ENCODE data around the gene TMEM121. TPM values are rescaled to one million over a fixed set of nuclear protein-coding genes. Genes with fewer than 3 reads are reported as not detected.

TMEM121 gene
- total RNA-seq, 3 donors from 2014 or later = 14.4 to 24.6 (median 19.5) TPM

DNA sequence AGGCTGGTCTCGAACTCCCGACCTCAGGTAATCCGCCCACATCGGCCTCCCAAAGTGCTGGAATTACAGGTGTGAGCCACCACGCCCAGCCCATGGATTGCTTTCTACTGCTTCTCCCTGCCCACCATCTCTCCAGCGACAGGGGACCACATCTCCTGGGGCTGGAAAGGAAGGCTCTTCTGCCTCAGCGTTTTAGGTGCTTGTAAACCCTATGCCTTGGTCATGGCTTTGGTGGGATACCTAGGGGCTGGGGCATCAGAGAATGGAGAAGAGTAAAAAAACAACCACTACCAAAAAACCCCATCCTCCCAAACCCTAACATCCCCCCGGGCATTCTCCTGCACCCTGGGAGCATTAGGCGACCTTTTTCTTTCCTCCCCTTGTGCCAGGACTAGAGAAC is 1.1 kb upstream of the TMEM121 start:
- no peaks in the 10 kb centered on the region for H3K9me3 Mint-ChIP-seq
- no peaks in the 10 kb centered on the region for H3K36me3 Mint-ChIP-seq (ENCODE audit: insufficient read depth)
- H3K27me3 Mint-ChIP-seq (ENCODE audit: low read depth) = peaks cover 5% of the 10 kb centered on the region
- H3K4me1 Mint-ChIP-seq (ENCODE audit: low read depth) = peaks cover 18% of the 10 kb centered on the region
- ATAC-seq = no peak
- H3K4me3 Mint-ChIP-seq = peak overlapping the region; percentile 54
- no peak for DNase-seq

DNA sequence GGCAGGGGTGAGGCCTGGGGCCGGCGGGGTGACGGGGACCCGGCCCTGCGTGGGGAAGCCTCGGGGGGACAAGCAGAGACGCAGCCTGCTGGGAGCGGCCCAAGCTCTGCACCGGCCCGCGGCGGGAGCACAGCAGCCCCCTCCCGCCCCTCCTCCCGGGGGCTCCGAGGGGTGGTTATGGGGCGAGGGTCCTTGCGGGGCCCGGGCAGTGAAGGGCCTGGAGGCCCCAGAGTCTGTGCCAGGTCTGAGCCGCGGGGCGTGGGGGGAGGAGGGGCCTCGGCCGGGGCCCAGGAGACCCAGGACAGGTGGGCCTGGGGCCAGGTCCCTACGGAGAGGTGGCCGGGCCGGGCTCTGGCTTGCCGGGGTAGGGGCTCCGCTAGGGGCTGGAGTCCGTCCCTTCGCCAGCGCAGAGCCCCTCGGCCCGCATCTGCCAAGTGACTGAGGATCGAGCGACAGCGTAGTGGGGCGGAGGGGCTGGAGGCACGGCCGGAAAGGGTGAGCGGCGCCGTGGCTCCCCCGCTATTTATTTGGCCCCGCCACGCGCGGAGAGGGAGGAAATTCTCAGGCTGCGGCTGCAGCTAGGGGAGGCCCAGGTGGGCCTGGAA is 495 bp downstream of the TMEM121 start:
- H3K4me1 Mint-ChIP-seq (ENCODE audit: low read depth) = peaks cover 19% of the 10 kb centered on the region
- peaks cover 3% of the 10 kb centered on the region for H3K27me3 Mint-ChIP-seq (ENCODE audit: low read depth)
- H3K4me3 Mint-ChIP-seq = peak overlapping the region; percentile 77
- no peaks in the 10 kb centered on the region for H3K36me3 Mint-ChIP-seq (ENCODE audit: insufficient read depth)
- no peaks in the 10 kb centered on the region for H3K9me3 Mint-ChIP-seq
- ATAC-seq (no peak), DNase-seq (no peak)

DNA sequence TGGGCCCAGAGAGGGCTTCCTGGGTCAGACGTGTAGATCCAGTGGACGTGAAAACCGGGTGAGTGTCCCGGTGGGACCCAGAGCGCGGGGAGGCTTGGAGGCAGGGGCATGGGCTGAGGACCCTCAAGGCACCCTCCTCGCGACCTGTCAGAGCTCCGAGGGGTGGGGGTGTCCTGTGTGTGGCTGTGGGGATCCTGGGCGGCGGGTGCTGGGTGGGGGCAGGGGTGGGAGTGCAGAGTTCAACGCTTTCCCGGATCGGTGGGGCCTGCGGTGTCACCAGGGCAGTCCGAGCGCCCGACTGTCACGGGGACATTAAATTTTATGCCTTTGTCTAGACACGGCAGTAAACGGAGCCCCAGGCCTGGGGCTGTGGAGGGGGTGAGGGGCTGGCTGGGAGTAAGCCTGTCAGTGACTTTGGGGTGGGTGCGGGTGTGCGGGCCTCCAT is 1.0 kb downstream of the TMEM121 start:
- peak overlapping the region; percentile 77 for H3K4me3 Mint-ChIP-seq
- peaks cover 3% of the 10 kb centered on the region for H3K27me3 Mint-ChIP-seq (ENCODE audit: low read depth)
- no peaks in the 10 kb centered on the region for H3K9me3 Mint-ChIP-seq
- ATAC-seq (no peak), DNase-seq (no peak)
- H3K36me3 Mint-ChIP-seq (ENCODE audit: insufficient read depth) = no peaks in the 10 kb centered on the region
- peaks cover 19% of the 10 kb centered on the region for H3K4me1 Mint-ChIP-seq (ENCODE audit: low read depth)

DNA sequence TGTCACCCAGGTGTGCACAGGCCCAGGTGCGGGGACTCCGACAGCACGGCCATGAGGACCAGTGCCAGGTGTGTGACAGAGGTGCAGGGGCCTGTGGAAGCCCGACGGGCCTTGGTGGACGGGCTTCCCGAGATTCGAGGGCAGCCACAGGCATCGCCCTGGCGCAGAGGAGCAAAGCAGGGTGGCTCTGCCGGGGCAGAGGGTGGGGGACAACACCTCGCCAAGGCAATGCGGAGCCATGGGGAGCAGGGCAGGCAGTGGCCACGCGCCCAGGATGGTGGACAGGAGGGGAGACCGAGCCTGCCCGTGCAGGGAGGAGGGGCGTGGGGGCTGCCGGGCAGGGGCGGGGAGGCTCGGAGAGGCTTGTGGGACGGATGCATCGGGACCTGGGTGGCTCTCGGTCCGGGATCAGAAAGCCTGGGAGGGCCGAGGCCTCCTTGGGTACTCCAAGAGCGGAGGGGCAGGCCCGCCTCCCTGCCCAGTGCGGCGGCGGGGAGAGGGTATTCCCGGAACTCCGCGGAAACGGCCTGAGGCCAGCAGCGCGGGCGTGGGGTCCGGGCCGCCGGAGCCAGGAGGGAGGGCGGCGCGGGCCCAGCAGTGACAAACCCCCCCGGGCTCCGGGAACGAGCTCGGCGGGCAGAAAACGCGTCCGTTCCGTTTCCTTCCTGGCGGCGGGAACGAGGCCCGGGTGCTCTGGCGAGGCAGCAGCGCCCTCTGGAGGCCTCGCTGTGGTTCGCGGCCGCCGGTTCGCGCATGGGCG is 1.6 kb downstream of the TMEM121 start:
- ATAC-seq = peak; percentile 69 to 72
- Mint-ChIP-seq H3K4me3 (peak overlapping the region; percentile 77), H3K27me3 (ENCODE audit: low read depth) (peaks cover 3% of the 10 kb centered on the region), H3K9me3 (no peaks in the 10 kb centered on the region), H3K36me3 (ENCODE audit: insufficient read depth) (no peaks in the 10 kb centered on the region), H3K4me1 (ENCODE audit: low read depth) (peaks cover 22% of the 10 kb centered on the region)
- DNase-seq = peak; percentile 76

DNA sequence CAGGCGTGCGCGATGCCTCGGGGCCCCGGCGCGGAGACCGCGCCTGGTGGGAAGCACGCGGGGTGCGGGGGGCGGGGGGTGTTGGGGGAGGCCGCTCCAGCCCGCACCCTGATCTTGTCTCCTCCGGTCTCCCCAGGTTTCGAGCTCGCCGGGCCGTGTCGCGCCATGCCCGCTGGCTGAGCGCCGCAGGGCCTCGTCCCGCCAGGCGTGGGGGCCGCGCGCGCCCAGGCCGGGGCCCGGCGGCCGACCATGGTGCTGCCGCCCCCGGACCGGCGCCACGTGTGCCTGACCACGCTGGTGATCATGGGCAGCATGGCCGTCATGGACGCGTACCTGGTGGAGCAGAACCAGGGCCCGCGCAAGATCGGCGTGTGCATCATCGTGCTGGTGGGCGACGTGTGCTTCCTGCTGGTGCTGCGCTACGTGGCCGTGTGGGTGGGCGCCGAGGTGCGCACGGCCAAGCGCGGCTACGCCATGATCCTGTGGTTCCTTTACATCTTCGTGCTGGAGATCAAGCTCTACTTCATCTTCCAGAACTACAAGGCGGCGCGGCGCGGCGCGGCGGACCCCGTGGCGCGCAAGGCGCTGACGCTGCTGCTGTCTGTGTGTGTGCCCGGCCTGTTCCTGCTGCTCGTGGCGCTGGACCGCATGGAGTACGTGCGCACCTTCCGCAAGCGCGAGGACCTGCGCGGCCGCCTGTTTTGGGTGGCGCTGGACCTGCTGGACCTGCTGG is 2.4 kb downstream of the TMEM121 start:
- DNase-seq (peak; percentile 53), ATAC-seq (peak; percentile 69 to 70)
- Mint-ChIP-seq H3K4me1 (ENCODE audit: low read depth) (peaks cover 22% of the 10 kb centered on the region), H3K27me3 (ENCODE audit: low read depth) (peaks cover 3% of the 10 kb centered on the region), H3K4me3 (peak overlapping the region; percentile 81), H3K9me3 (no peaks in the 10 kb centered on the region), H3K36me3 (ENCODE audit: insufficient read depth) (no peaks in the 10 kb centered on the region)

DNA sequence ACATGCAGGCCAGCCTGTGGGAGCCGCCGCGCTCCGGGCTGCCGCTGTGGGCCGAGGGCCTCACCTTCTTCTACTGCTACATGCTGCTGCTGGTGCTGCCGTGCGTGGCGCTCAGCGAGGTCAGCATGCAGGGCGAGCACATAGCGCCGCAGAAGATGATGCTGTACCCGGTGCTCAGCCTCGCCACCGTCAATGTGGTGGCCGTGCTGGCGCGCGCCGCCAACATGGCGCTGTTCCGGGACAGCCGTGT is 2.9 kb downstream of the TMEM121 start:
- no peaks in the 10 kb centered on the region for H3K36me3 Mint-ChIP-seq (ENCODE audit: insufficient read depth)
- peak; percentile 15 to 30 for ATAC-seq
- peaks cover 22% of the 10 kb centered on the region for H3K4me1 Mint-ChIP-seq (ENCODE audit: low read depth)
- H3K4me3 Mint-ChIP-seq = peak overlapping the region; percentile 81
- no peaks in the 10 kb centered on the region for H3K9me3 Mint-ChIP-seq
- DNase-seq = no peak
- H3K27me3 Mint-ChIP-seq (ENCODE audit: low read depth) = peaks cover 3% of the 10 kb centered on the region

DNA sequence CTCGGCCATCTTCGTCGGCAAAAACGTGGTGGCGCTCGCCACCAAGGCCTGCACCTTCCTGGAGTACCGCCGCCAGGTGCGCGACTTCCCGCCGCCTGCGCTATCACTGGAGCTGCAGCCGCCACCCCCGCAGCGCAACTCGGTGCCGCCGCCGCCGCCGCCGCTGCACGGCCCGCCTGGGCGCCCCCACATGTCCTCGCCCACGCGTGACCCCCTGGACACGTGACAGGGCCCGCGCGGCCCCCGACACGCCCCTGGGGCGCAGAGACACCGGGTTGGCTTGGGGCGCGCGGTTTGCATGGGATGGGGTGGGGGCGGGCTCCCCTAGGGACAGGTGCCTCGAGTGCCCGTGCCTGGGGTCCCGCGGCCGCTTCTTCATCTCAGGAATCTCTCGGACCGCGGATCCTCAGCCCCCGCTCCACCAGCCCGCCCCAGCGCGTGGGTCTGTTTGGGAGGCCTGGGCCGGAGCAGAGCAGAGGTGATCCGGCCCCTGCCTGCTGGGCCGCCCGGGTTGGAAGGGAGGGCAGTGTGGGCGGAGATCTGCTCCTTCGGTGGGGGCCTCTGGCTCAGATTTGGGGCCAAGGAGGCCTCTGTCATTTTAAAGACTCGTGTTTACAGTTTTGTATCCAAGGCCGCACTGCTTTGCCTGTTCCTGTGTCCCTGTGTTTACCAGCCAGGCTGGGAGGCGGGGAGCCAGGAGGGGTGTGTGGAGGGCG is 3.3 kb downstream of the TMEM121 start:
- Mint-ChIP-seq H3K36me3 (ENCODE audit: insufficient read depth) (no peaks in the 10 kb centered on the region), H3K4me3 (peak overlapping the region; percentile 81), H3K9me3 (no peaks in the 10 kb centered on the region), H3K27me3 (ENCODE audit: low read depth) (peaks cover 3% of the 10 kb centered on the region), H3K4me1 (ENCODE audit: low read depth) (peaks cover 22% of the 10 kb centered on the region)
- DNase-seq (peak; percentile 32), ATAC-seq (peak in 1 of 2 donors; percentile 5)

DNA sequence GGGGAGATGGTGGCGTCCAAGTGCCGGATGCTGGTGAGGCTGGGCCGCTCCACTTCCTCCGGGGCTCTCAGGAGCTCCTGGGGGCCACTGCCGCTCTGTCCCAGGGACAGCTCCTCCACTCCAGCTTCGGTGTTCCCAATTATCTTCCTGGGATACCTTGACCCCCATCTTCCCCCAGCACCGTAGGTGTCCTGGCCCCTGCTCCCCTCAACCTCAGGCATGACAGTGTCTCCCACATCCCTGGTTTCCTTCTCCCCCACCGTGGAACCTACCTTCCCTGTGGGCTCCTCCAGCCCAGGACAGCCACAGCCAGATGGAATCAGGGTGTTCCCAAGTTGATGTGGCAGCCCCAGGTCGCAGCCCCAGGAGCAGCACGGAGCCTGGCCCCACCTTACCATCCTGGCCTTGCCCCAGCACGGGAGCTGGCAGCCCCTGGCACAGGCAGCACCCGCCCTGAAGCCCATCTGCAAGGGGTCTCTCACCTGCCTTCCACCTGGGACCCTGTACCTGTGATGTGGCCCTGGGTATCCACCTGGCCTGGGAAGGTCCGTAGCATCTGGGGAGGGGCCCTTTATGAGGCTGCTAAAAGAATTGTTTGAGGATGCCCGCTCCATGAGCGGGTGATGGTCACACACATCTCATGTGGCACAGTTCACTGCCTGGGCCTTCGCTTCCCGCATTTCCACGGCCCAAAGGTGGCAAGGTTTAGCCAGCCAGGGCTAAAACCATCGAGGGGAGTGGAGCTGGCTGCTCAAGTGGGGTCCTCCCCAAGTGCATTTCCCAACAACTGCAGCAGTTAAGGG is 4.1 kb downstream of the TMEM121 start:
- Mint-ChIP-seq H3K36me3 (ENCODE audit: insufficient read depth) (no peaks in the 10 kb centered on the region), H3K9me3 (no peaks in the 10 kb centered on the region), H3K4me3 (peak overlapping the region; percentile 77), H3K4me1 (ENCODE audit: low read depth) (peaks cover 22% of the 10 kb centered on the region), H3K27me3 (ENCODE audit: low read depth) (peaks cover 3% of the 10 kb centered on the region)
- ATAC-seq (no peak), DNase-seq (no peak)

DNA sequence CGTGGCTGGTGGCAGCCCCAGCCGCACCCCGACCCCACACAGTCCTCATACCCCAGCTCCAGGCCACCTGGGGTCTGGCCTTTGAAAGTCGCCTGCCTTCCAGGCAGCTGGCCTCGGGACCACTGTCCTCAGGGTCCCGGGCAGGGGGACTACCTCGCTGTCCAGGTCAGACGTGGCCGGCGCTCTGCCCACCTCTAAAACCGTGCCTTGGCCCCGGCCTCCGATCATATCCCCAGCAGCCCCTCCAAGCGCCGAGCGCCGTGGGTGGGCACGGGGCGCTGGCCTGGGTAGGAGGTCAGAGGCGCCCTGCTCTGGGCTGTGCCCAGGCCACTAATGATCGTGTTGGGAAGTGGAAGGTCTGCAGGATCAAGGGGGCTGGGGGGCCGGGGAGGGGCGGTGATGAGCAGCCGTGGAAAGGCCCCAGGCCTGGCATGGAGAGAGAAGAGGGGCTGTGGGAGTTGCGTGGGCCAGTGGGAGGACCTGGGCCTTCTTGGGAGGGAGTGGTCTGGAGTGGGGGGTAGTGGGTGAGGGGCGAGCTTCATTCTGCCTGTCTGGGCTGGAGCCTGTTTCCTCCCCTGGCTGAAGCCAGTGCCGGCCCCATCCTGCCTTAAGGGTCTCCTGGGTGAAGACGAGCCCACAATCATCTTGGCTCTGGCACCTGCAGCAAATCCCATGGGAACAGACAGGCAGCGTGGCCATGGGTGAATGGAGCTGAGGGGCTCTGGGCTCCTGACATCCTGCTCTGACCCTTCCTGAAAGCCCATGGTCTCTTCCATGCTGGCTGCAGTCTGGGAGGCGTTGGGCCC is 4.9 kb downstream of the TMEM121 start:
- Mint-ChIP-seq H3K4me3 (peak overlapping the region; percentile 77), H3K36me3 (ENCODE audit: insufficient read depth) (no peaks in the 10 kb centered on the region), H3K9me3 (no peaks in the 10 kb centered on the region), H3K27me3 (ENCODE audit: low read depth) (peaks cover 3% of the 10 kb centered on the region), H3K4me1 (ENCODE audit: low read depth) (peaks cover 20% of the 10 kb centered on the region)
- DNase-seq = no peak
- no peak for ATAC-seq

DNA sequence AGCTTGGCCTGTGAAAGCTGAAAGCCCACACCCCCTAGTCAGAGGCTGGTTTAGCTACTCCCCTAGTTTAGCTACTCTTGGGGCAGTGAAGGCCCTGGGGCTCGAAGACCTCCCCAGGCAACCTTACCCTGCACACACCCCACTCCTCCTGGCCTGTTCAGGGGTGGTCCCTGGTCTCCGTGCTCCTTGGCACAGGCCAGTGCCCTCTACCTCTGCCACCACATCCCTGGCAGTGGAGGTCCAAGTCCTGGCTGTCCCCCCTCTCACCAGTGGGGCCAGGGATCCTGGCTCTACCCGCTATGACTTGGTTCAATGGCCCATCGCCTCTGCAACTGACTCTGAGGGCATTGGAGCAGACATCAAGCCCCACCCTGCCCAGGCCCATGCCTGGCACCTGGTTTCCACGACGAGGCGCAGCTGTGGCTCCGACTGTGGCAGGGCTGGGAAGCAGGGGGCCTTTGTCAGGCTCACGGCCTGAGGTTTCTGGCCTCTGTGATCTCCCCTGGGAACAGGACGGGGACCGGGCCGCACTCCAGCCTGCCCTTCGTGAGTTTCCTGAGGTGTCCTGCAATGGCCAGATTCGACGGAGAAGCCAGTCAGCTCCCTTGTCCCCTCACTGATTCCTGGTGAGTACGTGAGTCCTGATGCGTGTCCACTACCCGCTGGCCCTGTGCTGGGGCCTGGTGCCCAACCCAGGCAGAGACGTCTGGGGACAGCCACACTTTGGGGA is 5.7 kb downstream of the TMEM121 start:
- Mint-ChIP-seq H3K27me3 (ENCODE audit: low read depth) (peaks cover 3% of the 10 kb centered on the region), H3K9me3 (no peaks in the 10 kb centered on the region), H3K4me3 (peak overlapping the region; percentile 56), H3K4me1 (ENCODE audit: low read depth) (peaks cover 20% of the 10 kb centered on the region), H3K36me3 (ENCODE audit: insufficient read depth) (no peaks in the 10 kb centered on the region)
- DNase-seq (no peak), ATAC-seq (no peak)

DNA sequence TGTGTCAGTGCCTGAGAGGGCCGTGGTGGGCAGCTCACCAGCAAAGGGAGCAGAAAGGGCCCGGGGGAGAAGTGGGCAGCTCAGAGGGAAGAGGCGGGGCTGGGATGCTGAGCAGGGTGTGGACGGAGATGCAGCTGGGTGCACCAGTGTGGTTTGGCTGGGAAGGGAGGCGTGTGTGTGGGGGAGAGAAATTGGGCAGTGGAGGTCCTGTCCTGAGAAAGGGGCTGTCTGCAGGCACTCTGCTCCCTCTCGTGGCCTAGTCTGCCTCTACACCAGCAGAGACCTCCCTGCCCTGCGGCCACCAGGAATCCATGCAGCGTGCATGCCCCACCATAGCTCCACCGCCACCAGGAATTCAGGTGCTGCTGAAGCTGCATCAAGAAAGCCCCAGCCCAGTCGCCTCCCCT is 6.4 kb downstream of the TMEM121 start:
- Mint-ChIP-seq H3K9me3 (no peaks in the 10 kb centered on the region), H3K4me3 (no peak overlapping the region), H3K36me3 (ENCODE audit: insufficient read depth) (no peaks in the 10 kb centered on the region), H3K4me1 (ENCODE audit: low read depth) (peaks cover 16% of the 10 kb centered on the region), H3K27me3 (ENCODE audit: low read depth) (no peaks in the 10 kb centered on the region)
- DNase-seq (no peak), ATAC-seq (no peak)

DNA sequence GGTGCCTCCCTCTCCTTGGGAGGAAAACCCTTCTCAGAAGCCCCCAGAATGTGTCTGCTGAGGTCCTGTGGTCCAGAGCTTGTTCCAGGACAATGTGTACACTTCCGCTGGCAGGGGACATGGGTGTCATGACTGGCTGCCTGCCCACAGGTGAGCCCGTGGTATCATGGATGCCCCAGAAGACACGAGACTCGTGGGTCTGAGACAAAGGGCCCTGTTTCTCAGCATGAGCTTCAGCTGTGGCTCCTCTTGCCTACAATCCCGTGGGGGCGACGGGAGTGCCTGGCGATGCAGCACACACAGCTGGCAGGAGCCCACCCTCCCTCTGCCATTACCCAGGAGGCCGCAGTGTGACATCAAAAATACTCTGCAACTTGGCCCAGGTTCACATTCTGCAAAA is 7.0 kb downstream of the TMEM121 start:
- DNase-seq = no peak
- Mint-ChIP-seq H3K9me3 (no peaks in the 10 kb centered on the region), H3K4me3 (no peak overlapping the region), H3K4me1 (ENCODE audit: low read depth) (peaks cover 15% of the 10 kb centered on the region), H3K36me3 (ENCODE audit: insufficient read depth) (no peaks in the 10 kb centered on the region), H3K27me3 (ENCODE audit: low read depth) (no peaks in the 10 kb centered on the region)
- ATAC-seq = no peak

Data from activated T-cell treated with anti-CD3 and anti-CD28 coated beads, Interleukin-2, amount 50 U/mL, for 4 hours (primary cell).